Stomach (tissue), 9 donors: ENCODE measurements around the gene VAV3. TPM values are rescaled to one million over a fixed set of nuclear protein-coding genes. Genes with fewer than 3 reads are reported as not detected.

Experiments used
- DNase-seq, 2 donors: peaks; one replicate each; pipeline versions ENCODE4 v3.0.0 to v3.0.0-alpha.2; 2013 to 2019
- H3K27ac ChIP-seq, 5 donors: fragments of 200-600 bp in 4 of 5; sonication (generic) in 4 of 5; one replicate each; pipeline ENCODE4 v1.5.1; 2013 to 2019; ENCODE audit warnings: mild to moderate bottlenecking in 1 of 5, moderate library complexity in 1 of 5
- H3K27me3 ChIP-seq, 3 donors: fragments of 200-600 bp; sonication (generic); one replicate each; pipeline ENCODE4 v1.5.1; 2017 to 2019; ENCODE audit warnings: mixed run types in 1 of 3
- H3K36me3 ChIP-seq, 4 donors: fragments of 200-600 bp; sonication (generic); 1 replicate in 3 of 4; 2 replicates in 1 of 4; pipeline ENCODE4 v1.5.1; 2016 to 2019
- H3K4me1 ChIP-seq, 4 donors: fragments of 200-600 bp; sonication (generic); one replicate each; pipeline ENCODE4 v1.5.1; 2016 to 2019
- H3K4me3 ChIP-seq, 4 donors: fragments of 200-600 bp; sonication (generic) in 3 of 4; one replicate each; pipeline ENCODE4 v1.5.1; 2016 to 2019; ENCODE audit warnings: mild to moderate bottlenecking in 1 of 4
- H3K9me3 ChIP-seq, 4 donors: fragments of 200-600 bp; sonication (generic); one replicate each; pipeline ENCODE4 v1.5.1; 2016 to 2019
- EP300 ChIP-seq: sonication (generic); formaldehyde crosslinking; IDR thresholded peaks from one replicate; pipeline ENCODE4 v1.6.1; 2017; ENCODE audit warnings: antibody characterized with exemption
- POLR2A ChIP-seq, 4 donors: fragments of 450-650 bp; IDR thresholded peaks; one replicate each; pipeline ENCODE4 v1.6.1; 2016; ENCODE audit warnings: antibody characterized with exemption in 4 of 4, control low read depth in 2 of 4, mild to moderate bottlenecking in 1 of 4, moderate library complexity in 1 of 4
- POLR2AphosphoS5 ChIP-seq, 3 donors: sonication (generic); formaldehyde crosslinking; IDR thresholded peaks; one replicate each; pipeline ENCODE4 v1.6.1; 2016; ENCODE audit warnings: antibody characterized with exemption in 3 of 3
- WGBS, 5 donors: extraction: QIAGEN DNeasy Blood & Tissue Kit in 3 of 5; methylation state at CpG; one replicate each; pipeline versions ENCODE4 v1.1.5 to v1.1.7; 2013 to 2018; 5-methylcytosine and 5-hydroxymethylcytosine counted together
- intact Hi-C: fragments of 100-400 bp; cut with DNase I; formaldehyde crosslinking; loops from one replicate; pipeline ENCODE4 v1.15.1; 2023; ENCODE audit warnings: low total_unique reads
- polyA plus RNA-seq, 3 donors: library from polyadenylated mRNA; stranded (reverse); fragments of 200-250 nt; gene quantifications; one replicate each; pipeline ENCODE4 v1.2.3, GENCODE V29; 2013
- total RNA-seq, 5 donors: library from RNA; depleted of rRNA; stranded (reverse); fragments of >200 nt; gene quantifications; one replicate each; pipeline versions ENCODE4 v1.1.0 to v1.2.3, GENCODE V29; 2014 to 2016
- TF ChIP-seq, protein P1 (sequence below), 7 experiments: fragments of 450-650 bp in 4 of 7; fragments of 200-600 bp in 3 of 7; sonication (generic) in 3 of 7; IDR thresholded peaks; one replicate each; pipeline ENCODE4 v1.5.1; 2016 to 2019; ENCODE audit warnings: antibody characterized with exemption in 7 of 7, control low read depth in 2 of 7, mild to moderate bottlenecking in 1 of 7
- donor health status: healthy with polysubstance abuse.
- donor health status: Bipolar disorder and iron deficiency.
- donor health status: healthy.

VAV3 gene
- total and polyA plus RNA-seq, 8 donors: 5.7 to 29.3 (median 6.9) TPM

DNA sequence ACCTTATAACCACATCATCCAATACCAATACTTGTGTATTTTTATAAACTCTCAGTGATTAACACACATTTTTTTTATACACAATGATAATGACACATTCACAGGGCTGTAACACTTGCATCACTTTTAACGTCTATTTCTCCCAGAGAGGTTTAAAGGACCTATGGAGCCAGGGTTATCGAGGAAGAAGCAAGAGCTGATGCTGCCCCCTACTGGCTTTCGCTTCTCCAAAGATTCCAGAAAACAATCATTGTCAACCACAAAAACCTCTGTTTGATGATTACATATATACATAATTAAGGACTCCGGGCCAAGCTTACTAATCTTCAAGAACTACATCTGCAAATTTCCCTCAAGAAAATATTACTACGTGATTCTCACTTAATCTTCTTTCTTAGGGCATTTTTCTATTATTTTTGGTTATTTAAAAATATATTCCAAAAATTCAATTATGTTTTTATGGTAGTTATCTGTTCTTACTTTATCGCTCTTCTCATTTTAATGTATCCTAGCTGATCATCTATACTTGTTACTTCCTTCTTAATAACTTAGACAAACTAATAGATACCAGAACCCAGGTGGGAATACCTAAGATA is 214.5 kb downstream of the VAV3 start:
- Histone ChIP-seq H3K9me3 (no peaks in the 10 kb centered on the region), H3K27me3 (no peaks in the 10 kb centered on the region), H3K4me1 (no peaks in the 10 kb centered on the region), H3K36me3 (no peaks in the 10 kb centered on the region), H3K27ac (no peak overlapping the region), H3K4me3 (no peak overlapping the region)
- WGBS, 5 donors: 23 to 33% (median 27%) methylated on average over 6 of the region's 6 CpGs
- no peak for TF ChIP-seq EP300
- TF ChIP-seq, protein P1, sequence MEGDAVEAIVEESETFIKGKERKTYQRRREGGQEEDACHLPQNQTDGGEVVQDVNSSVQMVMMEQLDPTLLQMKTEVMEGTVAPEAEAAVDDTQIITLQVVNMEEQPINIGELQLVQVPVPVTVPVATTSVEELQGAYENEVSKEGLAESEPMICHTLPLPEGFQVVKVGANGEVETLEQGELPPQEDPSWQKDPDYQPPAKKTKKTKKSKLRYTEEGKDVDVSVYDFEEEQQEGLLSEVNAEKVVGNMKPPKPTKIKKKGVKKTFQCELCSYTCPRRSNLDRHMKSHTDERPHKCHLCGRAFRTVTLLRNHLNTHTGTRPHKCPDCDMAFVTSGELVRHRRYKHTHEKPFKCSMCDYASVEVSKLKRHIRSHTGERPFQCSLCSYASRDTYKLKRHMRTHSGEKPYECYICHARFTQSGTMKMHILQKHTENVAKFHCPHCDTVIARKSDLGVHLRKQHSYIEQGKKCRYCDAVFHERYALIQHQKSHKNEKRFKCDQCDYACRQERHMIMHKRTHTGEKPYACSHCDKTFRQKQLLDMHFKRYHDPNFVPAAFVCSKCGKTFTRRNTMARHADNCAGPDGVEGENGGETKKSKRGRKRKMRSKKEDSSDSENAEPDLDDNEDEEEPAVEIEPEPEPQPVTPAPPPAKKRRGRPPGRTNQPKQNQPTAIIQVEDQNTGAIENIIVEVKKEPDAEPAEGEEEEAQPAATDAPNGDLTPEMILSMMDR (IDR thresholded peaks at IDR 0.05): peak in 5 of 7 experiments; percentile 31 to 62 (median 55)
- DNase-seq: peak; percentile 69 to 84
- intact Hi-C loops: no loop called here

DNA sequence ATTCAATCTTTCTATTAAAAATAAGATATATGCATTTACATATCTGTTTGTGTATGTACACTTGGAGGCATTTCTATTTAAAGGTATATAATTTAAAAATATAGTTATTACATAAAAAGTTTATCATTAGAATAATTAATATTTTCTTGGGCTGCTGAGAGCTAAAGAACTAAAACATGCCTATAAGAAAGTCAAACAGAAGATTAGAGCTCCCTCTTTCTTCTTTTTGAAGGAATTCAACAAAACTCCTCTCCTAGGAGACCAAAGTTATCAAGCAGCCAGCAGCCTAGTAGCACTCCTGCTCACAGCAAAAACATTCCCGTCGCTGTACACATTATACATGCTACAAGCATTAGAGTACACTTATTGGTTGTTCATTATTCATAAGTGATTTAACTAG is 216.4 kb downstream of the VAV3 start:
- Histone ChIP-seq H3K27ac (no peak overlapping the region), H3K27me3 (no peaks in the 10 kb centered on the region), H3K36me3 (no peaks in the 10 kb centered on the region), H3K4me1 (peaks cover 0 to 4% (median 0%) of the 10 kb centered on the region in 4 donors), H3K4me3 (no peak overlapping the region), H3K9me3 (no peaks in the 10 kb centered on the region)
- no peak for TF ChIP-seq EP300
- TF ChIP-seq, protein P1 (IDR thresholded peaks at IDR 0.05): peak in 3 of 7 experiments; percentile 7 to 25 (median 25)
- intact Hi-C loops: loop anchor here (10.0 kb wide), 1 partner anchor 324 kb away; no protein-coding TSS in a partner anchor
- WGBS, 5 donors: 21 to 40% (median 24%) methylated on average over 2 of the region's 2 CpGs
- DNase-seq: peak in 1 of 2 donors; percentile 50

DNA sequence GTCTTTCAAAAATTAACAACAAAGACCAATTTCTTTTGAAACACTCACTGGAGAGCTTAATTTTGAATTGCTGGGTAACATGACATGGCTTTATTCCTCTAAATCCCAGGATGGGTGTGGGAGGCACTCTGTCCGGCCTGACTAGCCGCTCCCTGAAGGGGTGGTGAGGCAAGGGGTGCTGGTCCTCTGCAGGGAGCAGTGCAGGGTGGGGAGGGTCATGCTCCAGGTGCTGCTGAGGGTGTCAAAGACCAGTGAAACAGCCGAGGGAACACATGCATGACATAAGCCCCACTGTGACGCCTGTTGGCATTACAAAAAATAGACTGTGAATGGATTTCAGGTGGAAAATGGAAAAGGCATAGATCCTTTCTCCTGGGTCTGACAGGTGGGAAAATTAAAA is 223.7 kb downstream of the VAV3 start:
- H3K27ac ChIP-seq: no peak overlapping the region
- H3K27me3 ChIP-seq: no peaks in the 10 kb centered on the region
- intact Hi-C loops: loop anchor here (10.0 kb wide), 1 partner anchor 316 kb away; no protein-coding TSS in a partner anchor
- no peaks in the 10 kb centered on the region for H3K36me3 ChIP-seq
- no peak for DNase-seq
- no peaks in the 10 kb centered on the region for H3K9me3 ChIP-seq
- WGBS, 5 donors: 78 to 91% (median 90%) methylated on average over 4 of the region's 4 CpGs
- no peak overlapping the region for H3K4me3 ChIP-seq
- H3K4me1 ChIP-seq: peaks cover 0 to 16% (median 0%) of the 10 kb centered on the region in 4 donors
- TF ChIP-seq EP300 (no peak), POLR2A (IDR thresholded peaks at IDR 0.05) (no peak), POLR2AphosphoS5 (IDR thresholded peaks at IDR 0.05) (no peak)
- TF ChIP-seq, protein P1 (IDR thresholded peaks at IDR 0.05): no peak

DNA sequence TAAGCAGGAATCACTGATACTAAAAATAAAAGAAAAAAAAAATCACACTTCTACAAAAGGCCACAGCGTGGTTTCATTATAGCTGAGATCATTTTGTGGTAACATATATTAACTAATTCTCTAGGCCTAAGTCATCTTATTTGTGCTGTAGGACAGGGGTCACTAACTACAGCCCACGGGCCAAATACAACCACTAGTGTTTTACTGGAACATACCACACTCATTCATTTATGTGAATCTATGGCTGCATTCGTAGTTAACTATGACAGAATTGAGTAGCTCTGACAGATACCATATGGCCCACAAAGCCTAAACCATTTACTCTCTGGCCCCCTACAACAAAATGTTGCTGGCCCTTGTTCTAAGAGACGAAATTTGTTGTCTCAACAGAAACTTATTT is 224.4 kb downstream of the VAV3 start:
- Histone ChIP-seq H3K27me3 (no peaks in the 10 kb centered on the region), H3K36me3 (no peaks in the 10 kb centered on the region), H3K4me1 (peaks cover 0 to 16% (median 0%) of the 10 kb centered on the region in 4 donors), H3K27ac (no peak overlapping the region), H3K9me3 (no peaks in the 10 kb centered on the region), H3K4me3 (no peak overlapping the region)
- TF ChIP-seq EP300 (no peak), POLR2A (IDR thresholded peaks at IDR 0.05) (no peak), POLR2AphosphoS5 (IDR thresholded peaks at IDR 0.05) (no peak)
- TF ChIP-seq, protein P1 (IDR thresholded peaks at IDR 0.05): no peak
- intact Hi-C loops: loop anchor here (10.0 kb wide), 1 partner anchor 316 kb away; no protein-coding TSS in a partner anchor
- peak in 1 of 2 donors; percentile 59 for DNase-seq
- WGBS, 5 donors: 64 to 76% (median 69%) methylated on average over 4 of the region's 4 CpGs
